Measurements from ENCODE around the gene SH3TC1.

Gene SH3TC1

GRCh38 chr4:8225706-8226443, 26.8 kb downstream of the SH3TC1 start:
- Histone ChIP-seq H3K4me3 (ENCODE audit: low read depth, low read length) (no peak overlapping the region), H3K27me3 (replicated peaks) (no peaks in the 10 kb centered on the region), H3K36me3 (replicated peaks) (peaks cover 2% of the 10 kb centered on the region), H3K27ac (no peak overlapping the region)
- in situ Hi-C loops (cut with HindIII; ENCODE audit: low pct_ligation_motif_present, low sequenced_read_pairs), result no loop called here
- no peak for DNase-seq
- no peak for TF ChIP-seq CTCF (IDR thresholded peaks at IDR 0.05; ENCODE audit: low read depth, low read length, missing control alignments)

GRCh38 chr4:8227201-8227770, 28.2 kb downstream of the SH3TC1 start:
- in situ Hi-C loops (cut with HindIII; ENCODE audit: low pct_ligation_motif_present, low sequenced_read_pairs), result no loop called here
- no peak for DNase-seq
- Histone ChIP-seq H3K27me3 (replicated peaks) (no peaks in the 10 kb centered on the region), H3K27ac (no peak overlapping the region), H3K36me3 (replicated peaks) (peaks cover 2% of the 10 kb centered on the region), H3K4me3 (ENCODE audit: low read depth, low read length) (no peak overlapping the region)
- no peak for TF ChIP-seq CTCF (IDR thresholded peaks at IDR 0.05; ENCODE audit: low read depth, low read length, missing control alignments)

- DNase-seq, result no peak
- Histone ChIP-seq H3K4me3 (ENCODE audit: low read depth, low read length) (no peak overlapping the region), H3K27me3 (replicated peaks) (no peaks in the 10 kb centered on the region), H3K27ac (no peak overlapping the region), H3K36me3 (replicated peaks) (peaks cover 2% of the 10 kb centered on the region)
- in situ Hi-C loops (cut with HindIII; ENCODE audit: low pct_ligation_motif_present, low sequenced_read_pairs), result no loop called here
- no peak for TF ChIP-seq CTCF (IDR thresholded peaks at IDR 0.05; ENCODE audit: low read depth, low read length, missing control alignments)
Measured at GRCh38 chr4:8227771-8228318, 28.8 kb downstream of the SH3TC1 start.

GRCh38 chr4:8228319-8229250, 29.5 kb downstream of the SH3TC1 start:
- in situ Hi-C loops (cut with HindIII; ENCODE audit: low pct_ligation_motif_present, low sequenced_read_pairs), result no loop called here
- peak; percentile 61 for DNase-seq
- TF ChIP-seq CTCF (IDR thresholded peaks at IDR 0.05; ENCODE audit: low read depth, low read length, missing control alignments), result no peak
- Histone ChIP-seq H3K4me3 (ENCODE audit: low read depth, low read length) (no peak overlapping the region), H3K27ac (no peak overlapping the region), H3K36me3 (replicated peaks) (no peaks in the 10 kb centered on the region), H3K27me3 (replicated peaks) (no peaks in the 10 kb centered on the region)

- H3K36me3 ChIP-seq (replicated peaks), result no peaks in the 10 kb centered on the region
- H3K27me3 ChIP-seq (replicated peaks), result no peaks in the 10 kb centered on the region
- DNase-seq, result no peak
- in situ Hi-C loops (cut with HindIII; ENCODE audit: low pct_ligation_motif_present, low sequenced_read_pairs), result no loop called here
- no peak overlapping the region for H3K27ac ChIP-seq
- no peak overlapping the region for H3K4me3 ChIP-seq (ENCODE audit: low read depth, low read length)
- no peak for TF ChIP-seq CTCF (IDR thresholded peaks at IDR 0.05; ENCODE audit: low read depth, low read length, missing control alignments)
Measured at GRCh38 chr4:8229331-8229975, 30.4 kb downstream of the SH3TC1 start.

All from brain microvascular endothelial cell (primary cell).